Ramos (cell line): ENCODE data around the gene ZKSCAN4.

Experiments used
- in situ Hi-C: fragments of 300-500 bp; cut with MboI; formaldehyde crosslinking; loops from one replicate; pipeline ENCODE4 v1.14.3; 2022; ENCODE audit warnings: low sequenced_read_pairs; ENCODE audit not compliant: unreplicated experiment

ZKSCAN4 gene

DNA sequence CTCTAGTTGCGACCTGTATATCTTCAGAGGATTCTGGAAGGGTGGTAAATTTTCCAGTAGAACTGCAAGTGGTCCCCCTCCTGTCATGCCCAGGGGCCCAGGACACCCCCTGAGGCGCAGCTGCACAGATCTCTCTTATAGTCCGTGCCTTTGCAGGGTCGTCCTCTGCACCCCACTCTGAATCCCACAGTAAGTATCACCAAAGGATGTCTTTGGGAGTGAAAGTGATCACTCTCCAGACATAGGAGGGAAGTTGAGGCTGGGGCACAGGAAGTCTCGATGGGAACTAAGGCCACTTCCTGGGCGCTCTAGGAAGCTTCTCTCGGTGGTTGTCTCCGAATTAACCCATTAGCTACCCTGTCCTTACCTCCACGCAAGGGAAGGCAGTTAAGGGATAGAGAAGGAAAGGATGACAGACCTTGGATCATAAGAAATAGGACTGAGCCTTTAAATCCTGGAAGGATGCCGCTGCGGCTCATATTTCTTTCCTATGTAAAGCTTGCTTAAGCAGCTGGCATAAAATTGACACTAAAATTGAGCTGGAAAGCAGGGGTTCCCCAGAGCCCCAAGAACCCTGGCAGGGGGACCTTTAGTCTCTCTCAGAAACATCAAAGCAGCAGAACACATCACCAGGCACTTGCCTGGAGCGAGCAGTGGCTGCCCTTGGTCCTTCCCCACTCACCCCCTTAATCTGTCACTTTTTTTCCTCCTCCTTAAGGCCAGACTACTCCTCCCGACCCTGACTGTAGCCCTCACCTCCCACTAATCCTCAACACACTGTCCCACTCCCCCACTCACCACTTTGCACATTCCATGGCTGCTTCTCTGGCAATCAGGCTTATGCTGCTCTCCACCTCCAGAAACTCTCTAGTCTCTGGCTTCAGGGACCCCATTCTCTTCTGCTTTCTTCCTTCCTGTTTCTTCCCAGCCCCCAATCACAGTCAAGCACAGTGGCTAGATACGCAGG is at the start of gene ZKSCAN4:
TSS of gene ZKSCAN4 (minus strand) at position 261 of the 967 bp plus-strand sequence. CDS start 289 bp downstream, outside the sequence.
- in situ Hi-C loops = no loop called here

DNA sequence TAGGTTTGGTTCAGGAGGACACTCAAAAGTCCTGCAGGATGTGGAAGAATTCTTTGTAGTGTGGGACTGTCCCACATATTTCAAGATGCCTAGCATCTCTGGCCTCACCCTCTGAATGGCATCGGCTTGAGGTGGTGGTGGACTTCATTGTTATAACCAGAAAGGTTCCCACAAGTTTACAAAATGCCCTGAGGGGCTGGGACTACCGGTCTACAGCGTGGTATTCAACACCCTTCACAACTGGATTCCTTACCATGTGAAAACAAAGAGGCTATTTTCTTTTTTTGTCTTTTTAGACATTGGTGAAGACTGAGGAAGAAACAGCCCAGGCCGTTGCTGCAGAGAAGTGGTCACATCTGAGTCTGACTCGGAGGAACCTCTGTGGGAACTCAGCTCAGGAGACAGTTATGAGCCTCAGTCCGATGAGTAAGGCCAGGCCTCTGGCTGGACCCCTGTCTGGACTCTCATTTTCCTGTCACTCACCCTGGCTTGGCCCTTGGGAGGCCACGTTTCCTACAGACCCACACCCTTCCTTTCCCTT is 44.5 kb upstream of the ZKSCAN4 start:
- in situ Hi-C loops = no loop called here

DNA sequence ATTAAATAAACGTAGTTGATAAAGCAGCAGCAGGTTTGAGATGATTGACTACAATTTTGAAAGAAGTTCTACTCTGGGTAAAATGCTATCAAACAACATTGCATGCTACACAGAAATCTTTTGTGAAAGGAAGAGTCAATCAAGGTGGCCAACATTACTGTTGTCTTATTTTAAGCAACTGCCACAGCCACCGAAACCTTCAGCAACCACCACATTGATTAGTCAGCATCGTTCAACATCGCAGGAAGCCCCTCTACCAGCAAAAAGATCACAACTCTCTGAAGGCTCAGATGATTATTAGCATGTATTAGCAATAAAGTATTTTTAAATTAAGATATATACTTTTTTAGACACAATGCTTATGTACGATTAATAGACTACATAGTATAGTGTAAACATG is 43.3 kb upstream of the ZKSCAN4 start:
- in situ Hi-C loops = no loop called here

DNA sequence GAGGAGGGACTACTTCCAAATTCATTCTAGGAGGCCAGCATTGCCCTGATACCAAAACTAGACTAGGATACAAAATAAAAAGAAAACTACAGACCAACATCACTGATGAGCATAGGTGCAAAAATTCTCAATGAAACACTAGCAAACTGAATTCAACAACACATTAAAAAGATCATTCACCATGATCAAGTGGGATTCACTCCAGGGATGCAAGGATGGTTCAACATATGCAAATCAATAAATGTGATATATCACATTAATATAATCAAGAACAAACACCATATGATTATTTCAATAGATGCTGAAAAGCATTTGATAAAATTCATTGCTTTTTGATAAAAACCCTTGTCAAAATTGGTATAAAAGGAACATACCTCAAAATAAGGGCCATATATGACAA is 39.5 kb upstream of the ZKSCAN4 start:
- in situ Hi-C loops = no loop called here

DNA sequence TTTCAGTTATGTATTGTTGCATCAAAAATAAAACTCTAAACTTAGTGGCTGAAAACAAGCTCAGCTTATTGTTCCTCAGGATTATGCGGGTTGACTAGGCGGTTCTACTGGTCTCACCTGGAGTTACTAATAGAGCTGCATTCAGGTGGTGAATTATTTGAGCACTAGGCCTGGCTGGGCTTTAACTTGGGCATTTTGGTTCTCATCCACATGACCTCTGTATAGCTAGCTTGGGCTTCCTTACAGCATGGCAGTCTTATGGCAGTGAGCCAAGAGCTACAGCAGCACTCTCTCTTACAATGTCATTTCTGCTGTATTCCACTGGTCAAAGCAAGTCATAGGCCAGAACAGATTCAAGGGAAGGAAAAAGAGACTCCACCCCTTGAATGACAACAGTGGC is 30.9 kb upstream of the ZKSCAN4 start:
- in situ Hi-C loops = no loop called here

DNA sequence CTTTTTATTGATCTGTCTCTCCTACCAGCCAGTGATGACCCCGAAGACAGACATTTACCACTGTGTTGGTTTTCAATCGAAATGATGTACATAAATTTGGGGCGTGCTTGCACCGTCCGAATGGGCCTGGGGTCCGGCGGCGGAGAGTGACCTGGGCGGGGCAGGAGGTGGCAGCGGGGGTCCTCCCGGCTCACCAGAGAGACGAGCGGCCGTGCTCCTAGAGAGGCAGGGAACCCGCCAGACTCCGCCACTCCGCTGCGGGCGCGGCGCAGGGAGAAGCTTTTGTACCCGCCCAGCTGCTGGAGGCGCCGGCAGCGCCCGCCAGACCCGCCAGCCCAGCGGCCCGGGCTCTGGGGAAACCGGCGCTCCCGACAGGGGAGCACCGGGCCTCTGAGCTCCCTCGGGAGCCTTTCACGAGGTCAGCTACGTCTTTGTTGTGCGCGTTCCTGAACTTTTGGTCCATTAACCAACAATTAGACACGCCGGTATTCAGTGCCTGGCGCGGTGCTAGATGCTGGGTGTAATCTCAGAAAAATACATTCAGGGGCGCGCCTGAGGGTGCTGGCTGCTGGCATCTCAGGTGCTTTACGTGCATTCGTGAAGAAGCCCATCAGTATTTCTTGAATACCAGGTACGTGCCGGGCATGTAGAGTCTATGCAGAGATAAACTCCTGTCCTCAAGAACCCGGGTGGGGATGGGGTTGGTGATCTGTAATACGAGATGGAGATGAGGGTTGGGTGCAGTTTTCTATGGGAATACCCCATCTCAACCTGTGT is 29.4 kb upstream of the ZKSCAN4 start, which contains the start of gene PGBD1:
TSS of gene PGBD1 (plus strand) at position 285 of the 777 bp plus-strand sequence. CDS start 2,242 bp downstream, outside the sequence.
- in situ Hi-C loops = no loop called here

DNA sequence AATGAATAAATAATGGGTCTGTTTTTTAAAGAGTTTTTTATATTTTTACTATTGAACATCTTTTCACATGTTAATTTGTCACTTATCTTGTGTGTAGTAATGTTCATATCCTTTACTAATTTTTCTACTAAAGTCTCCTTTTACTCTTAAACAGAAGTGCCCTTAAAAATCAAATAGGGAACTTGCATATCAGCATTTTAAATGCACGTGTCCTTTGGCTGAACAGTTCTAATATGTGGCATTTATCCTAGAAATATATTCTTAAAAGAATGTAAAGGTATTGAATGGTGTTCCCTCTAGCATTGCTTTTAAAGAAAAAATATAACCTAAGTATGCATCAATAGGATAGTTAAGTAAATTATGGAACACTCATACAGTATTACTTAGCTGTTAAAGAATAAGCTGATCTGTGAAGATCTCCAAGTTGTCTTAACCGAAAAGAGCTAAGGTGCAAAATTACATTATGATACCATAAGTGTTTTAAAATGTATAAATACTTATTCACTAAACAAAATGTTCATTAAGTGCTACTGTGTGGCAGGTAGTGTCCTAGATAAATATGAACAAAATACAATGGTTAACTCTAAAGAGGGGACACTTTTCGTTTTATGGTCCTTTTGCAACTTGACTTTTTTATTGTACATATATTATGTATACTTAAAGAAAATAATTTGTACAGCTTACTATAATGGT is 28.7 kb upstream of the ZKSCAN4 start:
- in situ Hi-C loops = no loop called here

DNA sequence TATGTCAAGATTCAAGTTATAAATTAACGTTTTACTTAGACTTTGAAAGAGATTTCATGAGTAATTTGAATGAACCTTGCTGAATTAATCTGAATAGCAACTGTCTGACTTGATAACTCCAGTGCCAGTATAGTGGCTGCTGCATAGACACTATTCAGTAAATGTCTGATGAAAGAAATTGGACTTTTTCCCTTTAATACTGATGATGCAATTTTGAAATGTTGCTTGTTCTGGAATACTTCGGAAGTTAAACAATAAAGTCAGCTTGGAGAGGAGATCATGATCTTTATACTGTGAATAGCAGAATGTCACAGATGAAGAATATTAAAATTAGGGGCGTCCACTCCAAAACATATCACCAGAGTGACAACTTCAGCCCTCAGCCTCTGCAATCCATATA is 25.7 kb upstream of the ZKSCAN4 start:
- in situ Hi-C loops = no loop called here

DNA sequence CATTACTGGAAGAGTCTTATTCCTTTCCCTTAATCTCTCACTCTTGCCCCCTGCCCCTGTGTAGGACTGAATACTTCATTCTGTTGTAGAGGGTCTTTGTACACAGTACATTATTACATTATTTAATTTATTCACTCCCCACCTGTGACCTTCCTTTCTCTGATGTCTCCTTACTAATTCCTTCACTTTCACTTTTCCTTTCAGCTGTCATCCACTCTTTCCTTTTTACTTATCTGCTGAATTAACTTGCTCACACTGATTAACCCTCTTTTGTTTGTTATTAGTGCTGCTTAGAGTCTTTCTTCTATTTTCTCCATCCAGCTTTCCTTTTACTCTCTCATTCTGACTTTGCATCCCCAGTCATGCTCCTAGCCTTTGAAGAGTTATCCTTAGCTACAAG is 22.8 kb upstream of the ZKSCAN4 start:
- in situ Hi-C loops = no loop called here

DNA sequence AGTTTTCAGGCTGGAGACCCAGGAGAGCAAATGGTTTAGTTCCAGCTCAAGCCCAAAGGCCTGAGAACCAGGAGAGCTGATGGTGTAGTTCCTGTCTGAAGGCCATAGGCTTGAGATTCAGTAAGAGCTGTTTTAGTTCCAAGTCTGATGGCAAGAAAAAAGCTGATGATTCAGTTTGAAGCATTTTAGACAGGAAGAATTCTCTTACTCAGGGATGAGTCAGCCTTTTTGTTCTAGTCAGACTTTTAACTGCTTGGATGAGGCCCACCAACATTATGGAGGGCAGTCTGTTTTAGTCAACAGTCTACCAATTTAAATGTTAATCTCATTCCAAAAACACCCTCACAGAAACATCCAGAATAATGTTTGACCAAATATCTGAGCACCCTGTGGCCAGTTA is 17.4 kb upstream of the ZKSCAN4 start:
- in situ Hi-C loops = no loop called here

DNA sequence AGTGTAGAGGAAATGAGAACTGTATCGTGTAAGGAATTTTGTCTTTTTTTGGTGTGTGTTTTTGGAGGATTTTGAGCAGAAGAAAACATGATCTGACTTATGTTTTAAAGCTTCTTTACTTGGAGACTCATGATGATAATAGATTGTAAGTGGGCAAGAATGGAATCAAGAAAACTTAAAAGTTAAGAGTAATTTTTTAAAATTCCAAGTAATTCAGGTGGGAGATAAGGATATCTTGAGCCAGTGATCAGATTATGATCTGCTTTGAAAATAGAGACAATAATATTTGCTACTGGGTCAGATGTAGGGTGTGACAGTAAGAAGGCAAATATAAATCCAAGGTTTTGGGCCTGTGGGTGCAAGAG is 15.6 kb upstream of the ZKSCAN4 start:
- in situ Hi-C loops = no loop called here

DNA sequence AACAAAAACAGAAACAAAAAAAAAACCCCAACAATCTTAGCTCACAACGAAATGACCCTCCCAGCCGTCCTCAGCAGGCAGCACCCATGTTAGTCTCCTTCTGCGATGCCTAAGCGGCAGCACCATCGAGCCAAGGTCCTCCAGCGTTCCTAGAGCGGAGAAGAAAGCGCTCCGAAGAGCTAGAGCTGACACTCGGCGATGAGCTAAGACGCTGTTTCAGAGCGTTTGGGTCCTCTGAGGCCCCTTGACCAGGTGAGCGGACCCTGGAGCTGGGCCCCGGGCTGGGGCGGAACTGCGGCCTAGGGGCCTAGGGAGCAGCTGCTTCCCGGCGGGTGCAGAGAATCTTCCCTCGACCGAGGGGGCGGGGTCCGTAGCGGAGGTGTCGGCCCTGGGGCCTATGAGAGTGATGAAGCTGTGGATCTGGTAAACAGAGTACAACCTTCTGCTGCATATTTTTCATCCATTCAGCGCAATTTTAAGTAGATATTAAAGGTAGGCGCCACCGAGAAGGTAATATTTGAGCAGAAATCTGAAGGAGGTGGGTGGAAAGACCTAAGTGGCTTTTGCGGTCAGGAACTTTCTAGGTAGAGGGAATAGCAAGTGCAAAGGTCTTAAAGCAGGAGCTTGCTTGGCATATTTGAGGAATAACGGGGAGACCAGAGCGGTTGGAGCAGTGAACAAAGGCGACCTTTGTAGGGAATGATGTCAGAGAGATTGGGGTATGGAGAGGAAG is 15.1 kb upstream of the ZKSCAN4 start, which contains the start of gene ZSCAN26:
TSS of gene ZSCAN26 (plus strand) at position 182 of the 733 bp plus-strand sequence. CDS start 4,777 bp downstream, outside the sequence.
- in situ Hi-C loops = no loop called here

DNA sequence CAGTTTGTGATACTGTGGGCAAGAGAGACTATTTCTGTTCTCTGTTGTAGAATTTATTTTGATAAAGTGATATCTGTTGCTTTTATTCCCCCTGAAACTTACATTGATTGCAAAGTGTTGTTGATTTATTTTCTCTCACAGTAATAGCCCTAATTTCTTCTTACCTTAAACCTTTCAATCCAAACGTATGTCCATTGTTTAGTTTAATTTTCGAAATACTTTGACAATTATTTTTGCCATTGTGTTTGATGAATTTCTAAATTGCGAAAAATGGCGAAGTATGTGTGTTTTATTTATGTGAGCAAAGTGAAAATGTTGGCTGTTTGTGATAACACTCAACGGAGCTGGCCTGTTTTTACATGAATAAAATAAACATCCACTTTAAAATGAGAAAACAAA is 14.5 kb upstream of the ZKSCAN4 start:
- in situ Hi-C loops = no loop called here

DNA sequence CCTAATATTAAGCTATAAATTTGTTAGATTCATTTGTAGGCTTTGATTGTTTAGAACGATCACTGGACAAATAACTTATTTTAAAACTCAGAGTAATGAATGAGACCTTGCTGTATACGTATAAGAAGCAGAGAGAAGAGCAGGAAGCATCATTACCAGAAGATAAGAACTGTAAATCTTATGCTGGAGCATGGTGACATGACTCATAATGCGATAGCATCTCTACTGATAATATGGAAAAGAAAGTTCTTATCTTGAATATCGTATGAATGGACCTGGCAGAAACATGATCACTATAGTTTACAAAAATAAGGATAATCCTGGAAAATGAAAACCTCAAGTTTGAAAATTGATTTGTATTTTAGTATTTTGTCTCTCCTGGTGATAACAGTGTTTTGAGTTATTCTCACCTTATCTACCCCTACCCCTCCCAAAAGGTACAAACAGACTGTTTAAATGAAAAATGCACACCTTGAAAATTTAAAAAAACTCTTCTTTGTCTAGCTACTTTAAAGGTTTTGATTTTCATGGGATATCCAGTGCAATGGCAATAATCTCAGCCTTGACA is 12.8 kb upstream of the ZKSCAN4 start:
- in situ Hi-C loops = no loop called here

DNA sequence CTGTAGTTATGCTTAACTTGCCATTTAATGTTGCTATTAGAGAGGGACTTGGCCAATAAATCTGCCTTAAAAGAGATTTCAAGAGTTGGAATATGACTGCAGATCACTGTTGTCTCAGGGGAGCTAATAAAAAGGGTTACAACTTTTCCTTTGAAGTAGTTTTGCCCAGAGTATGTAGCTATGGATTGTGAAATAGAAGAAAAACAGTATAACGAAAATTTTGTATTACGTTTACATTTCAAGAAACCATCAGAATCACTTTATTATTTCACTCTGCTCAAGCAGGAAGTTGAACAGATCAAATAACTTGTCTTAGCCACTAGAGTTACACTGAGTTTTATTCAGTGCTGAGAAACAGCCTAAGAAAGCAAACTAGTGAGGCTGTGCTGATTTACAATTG is 11.9 kb upstream of the ZKSCAN4 start:
- in situ Hi-C loops = no loop called here

DNA sequence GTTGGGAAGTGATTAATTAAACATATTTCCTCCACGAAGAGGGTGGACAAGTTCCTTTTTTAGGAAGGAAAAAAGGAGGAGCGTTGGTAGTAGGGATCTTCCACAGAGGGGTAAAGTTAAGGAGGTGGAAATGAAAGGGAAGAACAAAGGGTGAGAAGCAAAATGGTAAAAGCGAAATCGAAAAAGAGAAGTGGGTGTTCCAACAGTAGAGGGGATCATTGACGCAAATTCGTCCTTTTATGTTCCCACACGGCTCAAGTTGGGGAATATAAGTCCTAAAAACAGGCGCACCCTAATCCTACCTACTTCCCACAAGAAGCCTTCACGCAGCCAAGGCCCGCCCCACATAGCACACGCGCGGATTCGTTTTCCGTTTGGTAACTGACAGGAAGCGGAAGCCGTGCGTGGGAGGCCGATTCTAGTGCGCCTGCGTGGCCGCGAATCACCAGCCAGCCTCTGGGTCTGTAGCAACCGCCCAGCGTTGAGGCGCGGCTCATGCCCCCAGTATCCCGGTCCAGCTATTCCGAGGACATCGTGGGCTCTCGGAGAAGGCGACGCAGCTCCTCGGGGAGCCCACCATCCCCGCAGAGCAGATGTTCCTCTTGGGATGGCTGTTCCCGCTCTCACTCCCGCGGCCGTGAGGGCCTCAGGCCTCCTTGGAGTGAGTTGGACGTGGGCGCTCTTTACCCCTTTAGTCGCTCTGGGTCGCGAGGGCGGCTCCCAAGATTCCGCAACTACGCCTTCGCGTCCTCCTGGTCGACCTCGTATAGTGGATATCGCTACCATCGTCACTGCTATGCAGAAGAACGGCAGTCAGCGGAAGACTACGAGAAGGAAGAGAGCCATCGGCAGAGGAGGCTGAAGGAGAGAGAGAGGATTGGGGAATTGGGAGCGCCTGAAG is 7.1 kb upstream of the ZKSCAN4 start, which contains the start of gene NKAPL:
TSS of gene NKAPL (plus strand) at position 421 of the 901 bp plus-strand sequence. CDS start at position 496, 75 bp downstream.
- in situ Hi-C loops = no loop called here

DNA sequence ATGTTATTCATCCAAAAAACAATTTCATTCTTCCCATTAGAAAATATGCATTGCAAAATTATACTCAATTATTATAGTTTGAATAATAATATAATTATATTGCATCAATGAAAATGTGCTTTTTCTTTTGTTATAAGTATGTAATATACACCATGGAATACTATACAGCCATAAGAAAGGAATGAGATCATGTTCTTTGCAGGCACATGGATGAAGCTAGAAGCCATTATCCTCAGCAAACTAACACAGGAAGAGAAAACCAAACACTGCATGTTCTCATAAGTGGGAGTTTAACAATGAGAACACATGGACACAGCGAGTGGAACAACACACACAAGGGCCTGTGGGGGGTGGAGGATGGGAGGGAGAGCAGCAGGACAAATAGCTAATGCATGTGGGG is 5.0 kb upstream of the ZKSCAN4 start:
- in situ Hi-C loops = no loop called here

DNA sequence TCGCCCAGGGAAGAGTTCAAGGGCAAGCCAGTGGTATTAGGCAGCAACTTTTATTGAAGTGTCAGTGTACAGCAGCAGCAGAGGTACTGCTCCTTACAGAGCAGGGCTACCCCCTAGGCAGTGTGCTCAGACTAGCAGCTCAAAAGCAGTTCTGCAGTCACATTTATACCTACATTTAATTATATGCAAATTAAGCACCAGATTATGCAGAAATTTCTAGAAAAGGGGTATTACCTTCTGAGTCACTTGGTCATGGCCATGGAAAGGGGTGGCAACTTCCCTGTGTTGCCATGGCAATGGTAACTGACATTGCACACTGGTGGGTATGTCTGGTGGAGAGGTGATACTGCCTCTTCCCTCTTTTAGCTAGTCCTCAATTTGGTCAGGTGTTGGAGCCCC is 2.1 kb upstream of the ZKSCAN4 start:
- in situ Hi-C loops = no loop called here
